Measurements from ENCODE around the gene MRTFA.

The MRTFA gene

DNA sequence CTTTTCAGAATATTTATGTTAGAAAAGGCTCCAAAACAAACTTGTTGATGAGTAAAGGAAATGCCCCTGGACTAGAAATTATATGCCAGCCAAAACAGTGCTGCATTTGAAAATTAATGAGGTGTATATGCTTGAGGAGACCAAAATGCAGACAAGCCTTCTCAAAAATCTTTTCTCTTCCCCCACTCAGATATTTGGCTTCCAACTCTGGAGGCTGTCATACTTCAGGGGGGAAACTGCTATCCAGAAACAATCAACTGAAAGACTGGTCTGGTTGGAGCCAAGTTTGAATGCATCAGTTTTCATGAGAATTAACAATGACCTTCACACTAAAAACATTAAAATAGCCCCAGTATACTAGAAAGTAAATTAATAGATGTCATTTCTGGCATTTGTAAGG lies 167.9 kb downstream of the MRTFA start:
- ChIA-PET CTCF (interaction anchor here (1.2 to 14.8 kb wide), 3 partner anchors 11 to 31 kb away, joined by 3 to 119 read pairs (median 95); no protein-coding TSS in a partner anchor), POLR2A (no interaction called here)
- DNase-seq (ENCODE audit: extremely low spot score) = no peak
- TF ChIP-seq, protein P1, sequence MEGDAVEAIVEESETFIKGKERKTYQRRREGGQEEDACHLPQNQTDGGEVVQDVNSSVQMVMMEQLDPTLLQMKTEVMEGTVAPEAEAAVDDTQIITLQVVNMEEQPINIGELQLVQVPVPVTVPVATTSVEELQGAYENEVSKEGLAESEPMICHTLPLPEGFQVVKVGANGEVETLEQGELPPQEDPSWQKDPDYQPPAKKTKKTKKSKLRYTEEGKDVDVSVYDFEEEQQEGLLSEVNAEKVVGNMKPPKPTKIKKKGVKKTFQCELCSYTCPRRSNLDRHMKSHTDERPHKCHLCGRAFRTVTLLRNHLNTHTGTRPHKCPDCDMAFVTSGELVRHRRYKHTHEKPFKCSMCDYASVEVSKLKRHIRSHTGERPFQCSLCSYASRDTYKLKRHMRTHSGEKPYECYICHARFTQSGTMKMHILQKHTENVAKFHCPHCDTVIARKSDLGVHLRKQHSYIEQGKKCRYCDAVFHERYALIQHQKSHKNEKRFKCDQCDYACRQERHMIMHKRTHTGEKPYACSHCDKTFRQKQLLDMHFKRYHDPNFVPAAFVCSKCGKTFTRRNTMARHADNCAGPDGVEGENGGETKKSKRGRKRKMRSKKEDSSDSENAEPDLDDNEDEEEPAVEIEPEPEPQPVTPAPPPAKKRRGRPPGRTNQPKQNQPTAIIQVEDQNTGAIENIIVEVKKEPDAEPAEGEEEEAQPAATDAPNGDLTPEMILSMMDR (IDR thresholded peaks at IDR 0.05; ENCODE audit: control extremely low read depth, extremely low read depth, low read depth, missing control alignments) = no peak

DNA sequence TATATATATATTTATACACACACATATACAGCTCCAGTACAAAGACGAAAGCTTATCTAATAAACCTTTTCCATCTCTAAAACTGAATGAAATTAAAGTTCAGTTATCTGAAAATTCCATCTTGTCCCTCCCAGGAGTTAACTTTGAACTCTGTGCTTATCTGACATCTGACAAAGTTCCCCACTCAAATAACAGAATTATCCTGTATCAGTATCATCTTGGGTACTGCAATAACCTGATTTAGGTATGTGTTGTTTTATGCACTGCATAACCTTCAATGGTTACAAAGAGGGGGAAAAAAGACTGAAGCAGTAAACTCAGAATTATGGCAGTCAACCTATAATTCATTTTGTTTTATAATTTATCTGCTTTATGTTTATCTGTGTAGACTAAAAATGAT lies 169.5 kb downstream of the MRTFA start:
- ChIA-PET CTCF (interaction anchor here (1.0 to 14.8 kb wide), 3 partner anchors 19 to 34 kb away, joined by 3 to 119 read pairs (median 95); no protein-coding TSS in a partner anchor), POLR2A (no interaction called here)
- DNase-seq (ENCODE audit: extremely low spot score) = no peak
- TF ChIP-seq, protein P1 (IDR thresholded peaks at IDR 0.05; ENCODE audit: control extremely low read depth, extremely low read depth, low read depth, missing control alignments) = no peak

GRCh38 chr22:40463683-40464082 lies 172.8 kb downstream of the MRTFA start:
- DNase-seq (ENCODE audit: extremely low spot score) = peak; percentile 36
- ChIA-PET CTCF (interaction anchor here (0.8 to 14.8 kb wide), 4 partner anchors 12 to 182 kb away, joined by 3 to 95 read pairs (median 8); no protein-coding TSS in a partner anchor), POLR2A (no interaction called here)
- TF ChIP-seq, protein P1 (IDR thresholded peaks at IDR 0.05; ENCODE audit: control extremely low read depth, extremely low read depth, low read depth, missing control alignments) = no peak

DNA sequence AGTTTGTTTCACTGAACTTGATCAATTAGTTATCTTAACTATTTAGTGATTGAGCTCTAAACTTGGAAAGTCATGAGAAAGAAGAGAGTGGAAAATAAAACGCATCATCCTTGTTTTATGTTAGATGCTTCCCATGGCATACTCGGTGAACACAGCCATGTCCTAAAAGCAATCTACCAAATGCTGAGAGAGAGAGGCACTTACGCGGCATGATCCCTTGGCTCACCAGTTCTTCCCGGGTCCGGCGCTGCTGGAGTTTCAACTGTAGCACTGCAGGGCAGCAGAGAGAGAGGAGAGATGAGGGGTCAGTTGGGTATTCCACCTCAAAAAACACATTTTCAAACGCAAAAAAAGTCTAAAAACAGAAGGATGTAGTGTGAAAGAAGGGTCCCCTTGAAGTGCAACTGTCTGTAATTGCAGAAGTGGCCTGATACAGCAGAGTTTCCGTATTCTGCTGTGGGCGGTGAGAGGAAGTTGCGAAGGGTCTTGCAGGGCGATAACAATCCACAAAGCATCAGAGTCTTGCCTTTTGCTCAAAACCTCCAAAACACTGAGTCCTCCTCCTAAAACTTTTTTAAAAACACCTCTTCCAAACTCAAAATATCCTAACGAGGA lies 173.4 kb downstream of the MRTFA start:
- CTCF ChIA-PET = interaction anchor here (0.8 to 14.8 kb wide), 6 partner anchors 13 to 183 kb away, joined by 3 to 95 read pairs (median 3); no protein-coding TSS in a partner anchor

GRCh38 chr22:40462195-40462984 lies 174.1 kb downstream of the MRTFA start:
- DNase-seq (ENCODE audit: extremely low spot score) = peak; percentile 26
- ChIA-PET POLR2A (no interaction called here), CTCF (interaction anchor here (0.8 to 14.8 kb wide), 9 partner anchors 9 to 184 kb away, joined by 3 to 95 read pairs (median 3); no protein-coding TSS in a partner anchor)
- TF ChIP-seq, protein P1 (IDR thresholded peaks at IDR 0.05; ENCODE audit: control extremely low read depth, extremely low read depth, low read depth, missing control alignments) = no peak

More for the DNA sequence above, 173.4 kb downstream of the MRTFA start:
- TF ChIP-seq, protein P1 (IDR thresholded peaks at IDR 0.05; ENCODE audit: control extremely low read depth, extremely low read depth, low read depth, missing control alignments) = no peak
- peak; percentile 61 for DNase-seq (ENCODE audit: extremely low spot score)
- POLR2A ChIA-PET = no interaction called here

- no peak for DNase-seq (ENCODE audit: extremely low spot score)
- TF ChIP-seq, protein P1 (IDR thresholded peaks at IDR 0.05; ENCODE audit: control extremely low read depth, extremely low read depth, low read depth, missing control alignments) = no peak
- ChIA-PET CTCF (interaction anchor here (1.6 to 3.7 kb wide), 4 partner anchors 11 to 35 kb away, joined by 4 to 24 read pairs (median 6); no protein-coding TSS in a partner anchor), POLR2A (no interaction called here)
These were observed 182.8 kb downstream of the MRTFA start for GRCh38 chr22:40453671-40454070.

Measured in GM10248 (cell line).